Measurements from ENCODE around the gene SLC25A14.

Gene SLC25A14

DNA sequence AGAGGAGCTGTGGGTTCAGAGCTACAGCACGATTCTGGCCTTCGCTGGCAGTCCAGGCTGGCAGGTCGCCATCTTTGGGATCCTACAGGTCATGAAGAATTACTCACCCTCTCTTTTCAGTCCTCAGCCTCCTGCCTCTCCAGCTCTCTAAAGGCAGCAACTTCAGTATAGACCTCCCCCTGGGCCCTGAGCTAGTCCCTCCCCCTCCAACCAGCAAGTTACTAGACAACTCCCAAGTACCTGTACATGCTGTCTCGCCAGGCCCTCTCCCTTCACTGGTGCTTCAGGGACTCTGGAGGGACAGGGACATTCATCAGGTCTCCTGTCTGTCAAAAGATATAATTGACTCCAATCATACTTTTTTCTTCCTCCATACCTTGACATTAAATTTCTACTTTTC is 45.8 kb downstream of the SLC25A14 start, which contains the start of gene GPR119:
Gene GPR119, minus strand, starts transcription at position 155 of the 400 bp plus-strand sequence. CDS start 227 bp downstream, outside the sequence.
- DNase-seq = no peak

- DNase-seq = no peak
Observed at GRCh38 chrX:130386408-130386808, 46.7 kb downstream of the SLC25A14 start.

DNA sequence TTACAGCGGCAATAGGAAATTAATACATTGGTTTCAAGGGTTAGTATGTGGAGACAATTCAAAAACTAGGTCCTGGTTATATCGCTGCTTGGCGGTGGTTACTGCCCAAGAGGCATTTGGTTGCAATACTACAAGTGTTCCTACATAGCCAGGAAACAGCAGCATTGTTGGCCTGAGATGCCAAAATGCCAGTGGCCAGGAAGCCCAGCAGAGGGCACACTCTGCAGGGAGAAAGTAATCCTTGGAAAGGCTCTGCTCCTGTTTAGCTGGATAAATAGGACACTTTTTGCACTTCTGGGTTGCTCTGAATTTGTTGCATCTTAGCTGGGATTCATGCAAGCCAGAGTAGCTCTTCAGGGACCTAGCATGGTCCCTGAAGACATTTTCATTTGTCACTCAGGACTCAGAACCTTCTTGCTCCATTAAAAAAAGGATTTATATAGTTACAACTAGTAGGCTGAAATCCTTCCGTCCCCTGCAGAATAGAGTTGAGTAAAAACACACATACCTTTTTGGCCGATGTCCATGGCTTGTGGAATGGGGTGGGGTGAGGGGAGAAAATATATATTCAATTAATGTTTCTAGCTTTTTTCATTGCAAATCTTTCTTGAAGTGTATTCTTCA is 53.8 kb downstream of the SLC25A14 start:
- peak; percentile 1 for DNase-seq

DNA sequence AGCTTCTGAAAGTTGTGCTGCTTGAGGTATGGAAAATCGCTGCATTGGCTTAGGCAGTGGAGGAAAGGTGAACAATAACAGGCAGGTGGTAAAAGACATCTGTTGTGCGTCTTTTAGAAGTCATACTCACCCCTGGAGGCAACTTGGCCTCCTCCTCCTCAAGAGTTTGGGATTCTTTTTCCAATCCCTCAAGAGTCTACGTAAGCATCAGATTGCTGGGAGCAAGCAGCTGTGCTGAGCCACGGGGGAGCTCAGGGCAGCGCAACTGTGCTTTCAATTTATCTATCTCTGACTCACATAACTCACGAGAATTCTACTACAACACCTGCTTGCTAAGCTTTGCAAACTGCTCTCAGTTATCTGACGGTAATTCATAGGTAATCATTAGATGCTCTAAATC is 55.6 kb downstream of the SLC25A14 start:
- DNase-seq = no peak

DNA sequence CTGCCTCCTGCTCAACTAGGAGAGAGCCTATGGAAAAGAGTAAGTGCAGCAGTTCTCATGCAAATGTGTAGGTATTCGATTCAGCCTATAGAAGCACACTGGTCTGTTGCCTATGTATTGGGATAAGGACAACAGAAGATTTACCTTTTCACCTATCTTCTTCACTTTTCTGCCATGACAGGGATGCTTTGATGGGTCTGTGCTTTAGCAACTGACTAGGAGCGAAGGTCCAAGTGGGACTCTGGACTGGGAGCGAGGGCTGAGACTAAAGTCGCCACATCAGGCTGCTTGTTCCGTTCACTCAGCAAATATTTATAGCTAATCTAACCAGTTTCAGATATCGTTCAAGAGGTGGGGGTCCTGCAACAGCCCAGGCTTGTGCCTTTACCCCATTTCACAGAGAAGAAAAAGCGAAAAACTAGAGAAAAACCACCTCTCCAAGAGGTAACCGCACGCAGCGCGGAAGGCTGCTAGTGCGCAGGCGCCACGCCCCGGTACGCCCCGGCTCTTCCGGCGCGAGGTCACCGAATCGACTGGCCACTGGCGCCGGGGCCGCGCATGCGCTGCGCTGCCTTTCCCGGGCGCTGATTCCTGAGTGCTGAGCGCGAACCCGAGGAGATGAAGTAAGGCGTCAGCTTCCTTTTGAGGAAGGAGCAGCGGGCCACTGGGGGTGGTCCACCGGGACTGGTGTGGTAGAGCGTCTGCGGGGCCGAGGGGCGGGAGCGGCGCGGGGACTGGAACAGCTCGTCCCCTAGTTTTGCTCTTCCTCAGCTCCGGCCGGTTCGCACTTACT is 61.9 kb downstream of the SLC25A14 start, which contains the start of gene RBMX2:
Gene RBMX2, plus strand, starts transcription at position 573 of the 793 bp plus-strand sequence. Its CDS starts 46 bp downstream, at position 619.
- peak; percentile 13 for DNase-seq

DNA sequence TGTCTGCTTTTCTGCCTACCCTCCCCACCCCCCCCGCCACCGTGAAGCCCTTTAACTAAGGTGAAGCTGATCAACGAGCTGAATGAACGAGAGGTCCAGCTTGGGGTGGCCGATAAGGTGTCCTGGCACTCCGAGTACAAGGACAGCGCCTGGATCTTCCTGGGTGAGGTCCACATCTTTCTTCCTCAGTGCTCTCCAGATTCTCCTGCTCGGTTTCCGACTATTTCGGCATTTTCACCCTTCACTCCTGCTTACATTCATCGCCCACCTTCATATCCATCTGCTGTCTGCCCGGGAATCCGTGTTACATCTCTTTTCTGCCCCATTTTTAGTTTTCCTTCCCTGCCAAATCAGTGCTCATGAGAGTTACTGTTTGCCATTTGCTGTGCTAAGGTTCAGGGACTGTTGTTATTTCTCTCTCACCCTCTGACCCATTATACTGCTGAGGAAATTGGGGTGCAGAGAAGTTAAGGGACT is 62.5 kb downstream of the SLC25A14 start:
- no peak for DNase-seq

DNA sequence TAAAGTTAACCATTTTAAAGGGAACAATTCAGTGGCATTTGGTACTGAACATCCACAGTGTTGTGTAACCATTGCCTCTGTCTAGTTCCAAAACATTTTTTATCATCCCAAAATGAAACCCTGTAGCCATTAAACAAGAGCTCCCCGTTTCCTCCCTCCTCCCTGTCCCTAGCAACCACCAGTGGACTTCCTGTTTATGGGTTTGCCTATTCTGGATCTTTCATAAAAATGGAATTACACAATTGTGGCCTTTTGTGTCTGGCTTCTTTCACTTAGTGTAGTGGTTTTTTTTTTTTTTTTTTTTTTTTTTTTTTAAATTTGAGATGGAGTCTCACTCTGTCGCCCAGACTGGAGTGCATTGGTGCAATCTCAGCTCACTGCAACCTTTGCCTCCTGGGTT is 73.7 kb downstream of the SLC25A14 start:
- no peak for DNase-seq

GRCh38 chrX:130414800-130415199 is 75.1 kb downstream of the SLC25A14 start:
- no peak for DNase-seq

GRCh38 chrX:130415201-130415600 is 75.5 kb downstream of the SLC25A14 start:
- no peak for DNase-seq

- DNase-seq = no peak
Observed at GRCh38 chrX:130416785-130417184, 77.1 kb downstream of the SLC25A14 start.

DNA sequence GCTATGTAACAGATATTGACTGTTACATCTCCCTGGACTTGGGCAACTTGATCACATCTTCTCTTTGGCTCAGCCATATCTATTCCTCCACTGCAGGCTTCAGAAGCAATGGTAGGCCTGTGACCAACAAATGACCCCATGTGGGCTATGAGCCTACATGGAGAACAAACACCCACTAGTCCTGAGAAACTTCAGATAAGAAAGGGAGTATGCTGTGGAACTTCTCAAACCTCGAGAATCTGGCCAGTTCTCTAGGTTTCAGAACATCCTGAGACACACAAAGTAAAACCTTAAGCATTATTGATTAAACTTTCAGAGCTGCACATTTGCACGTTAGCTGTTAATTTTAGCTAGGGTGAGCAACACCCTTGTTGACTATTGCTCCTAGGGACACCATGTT is 78.3 kb downstream of the SLC25A14 start:
- DNase-seq = no peak

DNA sequence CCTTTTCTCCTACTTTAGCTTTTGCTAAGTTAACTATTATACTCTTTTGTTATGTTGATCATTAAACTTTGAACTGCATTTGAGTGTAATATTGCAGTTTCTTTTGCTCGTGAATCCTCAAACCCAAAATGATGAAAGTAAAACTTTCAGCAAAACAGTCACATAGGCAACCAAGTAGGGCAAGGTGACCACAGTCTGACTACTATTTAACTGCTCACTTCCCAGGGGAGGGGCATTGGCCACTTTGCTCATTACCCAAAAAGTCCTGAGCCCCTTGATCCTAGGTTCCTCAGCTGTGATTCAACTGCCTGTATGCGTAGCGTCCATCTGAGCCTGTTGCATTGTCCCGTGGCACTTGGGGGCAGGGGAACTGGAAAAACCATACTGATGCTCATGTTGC is 79.0 kb downstream of the SLC25A14 start:
- DNase-seq = no peak

- DNase-seq = no peak
Observed at GRCh38 chrX:130419263-130419662, 79.5 kb downstream of the SLC25A14 start.

All from NCI-H2029 (cell line).